CD4-positive, CD25-positive, alpha-beta regulatory T cell (primary cell): ENCODE data around the gene MOB4. TPM values are rescaled to one million over a fixed set of nuclear protein-coding genes. Genes with fewer than 3 reads are reported as not detected.
A peak's percentile ranks its signal among the peaks of the same experiment; 100 is the strongest.

Experiments used
- ATAC-seq, 2 donors: fragments of 150-1000 bp; cut with Tn5 transposase; one replicate each; pipeline ENCODE4 v1.10.0; 2021; ENCODE audit warnings: low read depth in 2 of 2, moderate number of reproducible peaks in 2 of 2, moderate library complexity in 1 of 2
- DNase-seq, 3 donors: peaks; one replicate each; pipeline versions ENCODE4 v3.0.0 to v3.0.0-alpha.2; 2012 to 2022; ENCODE audit warnings: mixed read lengths in 1 of 3
- H3K27ac ChIP-seq: one replicate; pipeline ENCODE4 v1.7.0; 2013; ENCODE audit warnings: mild to moderate bottlenecking, low read length; ENCODE audit not compliant: insufficient read depth, poor library complexity, severe bottlenecking
- H3K27me3 ChIP-seq: one replicate; pipeline ENCODE4 v1.7.0; 2013; ENCODE audit warnings: low read length; ENCODE audit not compliant: control insufficient read depth, insufficient read depth
- H3K36me3 ChIP-seq: one replicate; pipeline ENCODE4 v1.7.0; 2013; ENCODE audit warnings: mild to moderate bottlenecking, low read length, moderate library complexity; ENCODE audit not compliant: control insufficient read depth, insufficient read depth
- H3K4me1 ChIP-seq: 2 replicates; pipeline ENCODE4 v1.7.0; 2013; ENCODE audit warnings: mild to moderate bottlenecking, low read length; ENCODE audit not compliant: insufficient read depth, control insufficient read depth, poor library complexity, severe bottlenecking
- H3K4me3 ChIP-seq: one replicate; pipeline ENCODE4 v1.7.0; 2013; ENCODE audit warnings: low read depth, mild to moderate bottlenecking, low read length, moderate library complexity
- H3K9me3 ChIP-seq, 2 experiments: 1 replicate in 1 of 2; 2 replicates in 1 of 2; pipeline ENCODE4 v1.7.0; 2013; ENCODE audit warnings: low read length in 2 of 2, mild to moderate bottlenecking in 1 of 2, moderate library complexity in 1 of 2; ENCODE audit not compliant: control insufficient read depth in 2 of 2
- H3K27ac Mint-ChIP-seq, 3 donors: one replicate each; pipeline ENCODE4 v1.8.0; 2020 to 2022; ENCODE audit warnings: mild to moderate bottlenecking in 3 of 3, mixed read lengths in 3 of 3, moderate library complexity in 2 of 3
- H3K27me3 Mint-ChIP-seq: one replicate; pipeline ENCODE4 v1.8.0; 2022; ENCODE audit warnings: mild to moderate bottlenecking, mixed read lengths
- H3K36me3 Mint-ChIP-seq: one replicate; pipeline ENCODE4 v1.8.0; 2020; ENCODE audit warnings: mixed read lengths
- H3K4me1 Mint-ChIP-seq, 4 donors: one replicate each; pipeline ENCODE4 v1.8.0; 2020 to 2022; ENCODE audit warnings: mixed read lengths in 4 of 4, mild to moderate bottlenecking in 1 of 4
- H3K4me3 Mint-ChIP-seq, 4 donors: one replicate each; pipeline ENCODE4 v1.8.0; 2020 to 2022; ENCODE audit warnings: mild to moderate bottlenecking in 4 of 4, mixed read lengths in 4 of 4, moderate library complexity in 3 of 4
- H3K9me3 Mint-ChIP-seq, 7 donors: one replicate each; pipeline ENCODE4 v1.8.0; 2020 to 2022; ENCODE audit warnings: mixed read lengths in 7 of 7, mild to moderate bottlenecking in 3 of 7, moderate library complexity in 2 of 7
- polyA plus RNA-seq, 4 donors: library from polyadenylated mRNA; unstranded; fragments of 300-500 nt; fragmentation: Illumina TruSeq; gene quantifications; one replicate each; pipeline ENCODE4 v1.2.3, GENCODE V29; 2021
- total RNA-seq: library from RNA; stranded (reverse); gene quantifications from one replicate; pipeline ENCODE4 v1.2.3, GENCODE V29; 2022

MOB4 gene
- total and polyA plus RNA-seq, 5 donors from 2014 or later = 22.7 to 36.0 (median 25.8) TPM

GRCh38 chr2:197515315-197515738 is 539 bp upstream of the MOB4 start:
- peaks cover 11% of the 10 kb centered on the region for H3K36me3 Mint-ChIP-seq
- H3K9me3 ChIP-seq = no peaks in the 10 kb centered on the region
- no peak for ATAC-seq
- H3K27me3 Mint-ChIP-seq = peaks cover 6% of the 10 kb centered on the region
- H3K4me3 Mint-ChIP-seq = peak overlapping the region; percentile 95 to 100 (median 98)
- H3K4me1 Mint-ChIP-seq = peaks cover 25 to 56% (median 44%) of the 10 kb centered on the region in 4 donors
- H3K27ac ChIP-seq = peak overlapping the region; percentile 92
- peaks cover 19% of the 10 kb centered on the region for H3K4me1 ChIP-seq
- H3K4me3 ChIP-seq = peak overlapping the region; percentile 99
- peaks cover 6% of the 10 kb centered on the region for H3K36me3 ChIP-seq
- no peak for DNase-seq
- H3K9me3 Mint-ChIP-seq = peaks cover 0 to 1% (median 0%) of the 10 kb centered on the region in 7 donors
- H3K27ac Mint-ChIP-seq = peak overlapping the region; percentile 91 to 97 (median 93)
- H3K27me3 ChIP-seq = no peaks in the 10 kb centered on the region

GRCh38 chr2:197516393-197516761 is 511 bp downstream of the MOB4 start:
- Mint-ChIP-seq H3K4me1 (peaks cover 29 to 63% (median 49%) of the 10 kb centered on the region in 4 donors), H3K27me3 (peaks cover 6% of the 10 kb centered on the region), H3K27ac (peak overlapping the region; percentile 91 to 100 (median 93)), H3K36me3 (peaks cover 22% of the 10 kb centered on the region), H3K4me3 (peak overlapping the region; percentile 95 to 100 (median 98)), H3K9me3 (peaks cover 0 to 6% (median 0%) of the 10 kb centered on the region in 7 donors)
- Histone ChIP-seq H3K27ac (peak overlapping the region; percentile 92), H3K9me3 (no peaks in the 10 kb centered on the region), H3K4me3 (peak overlapping the region; percentile 88), H3K36me3 (peaks cover 12% of the 10 kb centered on the region), H3K4me1 (peaks cover 19% of the 10 kb centered on the region), H3K27me3 (no peaks in the 10 kb centered on the region)
- no peak for ATAC-seq
- peak in 1 of 3 donors; percentile 41 for DNase-seq

- peak overlapping the region; percentile 92 for H3K27ac ChIP-seq
- peaks cover 12% of the 10 kb centered on the region for H3K36me3 ChIP-seq
- H3K4me1 Mint-ChIP-seq = peaks cover 32 to 67% (median 49%) of the 10 kb centered on the region in 4 donors
- H3K9me3 ChIP-seq = no peaks in the 10 kb centered on the region
- H3K36me3 Mint-ChIP-seq = peaks cover 25% of the 10 kb centered on the region
- no peaks in the 10 kb centered on the region for H3K27me3 ChIP-seq
- peaks cover 0 to 10% (median 0%) of the 10 kb centered on the region in 7 donors for H3K9me3 Mint-ChIP-seq
- no peak for ATAC-seq
- peak overlapping the region; percentile 29 to 100 (median 91) for H3K27ac Mint-ChIP-seq
- H3K27me3 Mint-ChIP-seq = peaks cover 6% of the 10 kb centered on the region
- DNase-seq = no peak
- peak overlapping the region; percentile 88 for H3K4me3 ChIP-seq
- H3K4me3 Mint-ChIP-seq = peak overlapping the region; percentile 95 to 100 (median 98)
- H3K4me1 ChIP-seq = peaks cover 19% of the 10 kb centered on the region
Measured at GRCh38 chr2:197517150-197517549, 1.3 kb downstream of the MOB4 start.

DNA sequence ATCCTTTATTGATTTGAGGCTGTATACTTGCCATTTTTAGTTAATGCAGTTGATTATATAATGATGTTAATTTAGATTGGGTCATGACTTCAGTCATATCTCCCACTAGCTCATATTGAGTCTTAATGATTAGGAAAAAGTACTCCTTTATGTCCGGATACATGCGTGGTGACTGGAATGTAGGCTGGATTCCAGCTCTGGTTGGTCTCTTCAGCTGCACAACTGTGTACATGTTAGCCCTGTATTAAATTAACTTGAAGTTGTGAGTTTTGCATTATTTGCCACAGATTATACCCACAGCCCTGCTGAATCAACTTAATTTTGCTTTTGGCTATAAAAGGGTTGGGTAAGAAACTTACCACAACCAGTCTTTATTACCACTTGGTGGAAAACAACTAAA is 22.5 kb downstream of the MOB4 start:
- no peak for ATAC-seq
- Histone ChIP-seq H3K36me3 (peaks cover 74% of the 10 kb centered on the region), H3K4me1 (peaks cover 9% of the 10 kb centered on the region), H3K27me3 (no peaks in the 10 kb centered on the region), H3K9me3 (no peaks in the 10 kb centered on the region), H3K27ac (no peak overlapping the region), H3K4me3 (peak overlapping the region; percentile 33)
- H3K36me3 Mint-ChIP-seq = peaks cover 54% of the 10 kb centered on the region
- no peaks in the 10 kb centered on the region for H3K9me3 Mint-ChIP-seq
- no peak for DNase-seq
- peak overlapping the region; percentile 26 to 82 (median 48) for H3K27ac Mint-ChIP-seq
- H3K4me3 Mint-ChIP-seq = peak overlapping the region in 1 of 4 donors; percentile 31
- H3K27me3 Mint-ChIP-seq = no peaks in the 10 kb centered on the region
- peaks cover 32 to 63% (median 43%) of the 10 kb centered on the region in 4 donors for H3K4me1 Mint-ChIP-seq

DNA sequence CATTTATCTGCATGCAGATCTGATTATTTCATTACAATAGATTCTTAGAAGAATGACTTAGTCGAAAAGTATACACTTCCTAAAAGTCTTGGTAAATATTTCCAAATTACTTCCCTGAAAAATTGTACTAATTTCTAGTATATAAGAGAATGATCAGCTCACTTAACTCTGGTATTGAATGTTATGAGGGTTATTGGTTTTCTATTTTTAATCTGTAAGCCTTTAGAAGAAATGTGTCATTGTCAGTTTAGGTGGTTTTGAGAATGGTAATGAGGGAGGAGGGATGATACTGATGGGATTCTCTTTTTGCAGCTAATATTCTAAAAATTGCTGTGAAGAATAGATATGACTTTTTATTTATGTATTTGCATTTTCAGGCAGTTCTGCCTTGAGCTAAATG is 23.9 kb downstream of the MOB4 start:
- Mint-ChIP-seq H3K4me1 (peaks cover 23 to 50% (median 34%) of the 10 kb centered on the region in 4 donors), H3K9me3 (no peaks in the 10 kb centered on the region), H3K4me3 (no peak overlapping the region), H3K36me3 (peaks cover 47% of the 10 kb centered on the region), H3K27me3 (no peaks in the 10 kb centered on the region), H3K27ac (peak overlapping the region; percentile 2 to 61 (median 26))
- H3K36me3 ChIP-seq = peaks cover 83% of the 10 kb centered on the region
- H3K4me1 ChIP-seq = peaks cover 2% of the 10 kb centered on the region
- no peak overlapping the region for H3K27ac ChIP-seq
- H3K9me3 ChIP-seq = no peaks in the 10 kb centered on the region
- ATAC-seq (no peak), DNase-seq (no peak)
- H3K4me3 ChIP-seq = no peak overlapping the region
- H3K27me3 ChIP-seq = no peaks in the 10 kb centered on the region

GRCh38 chr2:197543206-197543605 is 27.3 kb downstream of the MOB4 start:
- peaks cover 21 to 31% (median 30%) of the 10 kb centered on the region in 4 donors for H3K4me1 Mint-ChIP-seq
- H3K9me3 ChIP-seq = no peaks in the 10 kb centered on the region
- no peaks in the 10 kb centered on the region for H3K9me3 Mint-ChIP-seq
- H3K4me3 Mint-ChIP-seq = no peak overlapping the region
- no peak overlapping the region for H3K27ac ChIP-seq
- DNase-seq (no peak), ATAC-seq (no peak)
- H3K36me3 ChIP-seq = peaks cover 74% of the 10 kb centered on the region
- no peak overlapping the region for H3K4me3 ChIP-seq
- H3K27me3 ChIP-seq = no peaks in the 10 kb centered on the region
- no peaks in the 10 kb centered on the region for H3K27me3 Mint-ChIP-seq
- H3K27ac Mint-ChIP-seq = peak overlapping the region in 1 of 3 donors; percentile 12
- peaks cover 37% of the 10 kb centered on the region for H3K36me3 Mint-ChIP-seq
- H3K4me1 ChIP-seq = no peaks in the 10 kb centered on the region

GRCh38 chr2:197547163-197547900 is 31.5 kb downstream of the MOB4 start:
- H3K36me3 ChIP-seq = peaks cover 73% of the 10 kb centered on the region
- H3K27me3 Mint-ChIP-seq = no peaks in the 10 kb centered on the region
- ATAC-seq (no peak), DNase-seq (no peak)
- H3K27me3 ChIP-seq = no peaks in the 10 kb centered on the region
- H3K27ac Mint-ChIP-seq = peak overlapping the region in 1 of 3 donors; percentile 29
- H3K4me3 Mint-ChIP-seq = no peak overlapping the region
- no peak overlapping the region for H3K27ac ChIP-seq
- H3K4me1 Mint-ChIP-seq = peaks cover 8 to 17% (median 15%) of the 10 kb centered on the region in 4 donors
- no peaks in the 10 kb centered on the region for H3K9me3 ChIP-seq
- H3K9me3 Mint-ChIP-seq = no peaks in the 10 kb centered on the region
- H3K4me1 ChIP-seq = no peaks in the 10 kb centered on the region
- no peak overlapping the region for H3K4me3 ChIP-seq
- H3K36me3 Mint-ChIP-seq = peaks cover 26% of the 10 kb centered on the region
